GM20000 (cell line): ENCODE data around the gene WDR7.

Source experiments
- DNase-seq: peaks from one replicate; pipeline ENCODE4 v3.0.0; 2012; ENCODE audit warnings: low spot score
- CTCF ChIP-seq: IDR thresholded peaks from 2 replicates; pipeline ENCODE4 v1.5.1; 2012; ENCODE audit warnings: mild to moderate bottlenecking, control low read depth; ENCODE audit errors: extremely low read depth, missing control alignments

WDR7 gene

GRCh38 chr18:56959120-56959519 is 308.0 kb downstream of the WDR7 start:
- TF ChIP-seq CTCF, result no peak
- DNase-seq, result no peak

GRCh38 chr18:56962322-56962721 is 311.2 kb downstream of the WDR7 start:
- no peak for TF ChIP-seq CTCF
- no peak for DNase-seq

GRCh38 chr18:56967035-56967434 is 315.9 kb downstream of the WDR7 start:
- DNase-seq, result no peak

GRCh38 chr18:56973487-56973886 is 322.3 kb downstream of the WDR7 start:
- DNase-seq, result no peak

More at GRCh38 chr18:56967035-56967434, 315.9 kb downstream of the WDR7 start:
- no peak for TF ChIP-seq CTCF

GRCh38 chr18:56974141-56974540 is 323.0 kb downstream of the WDR7 start:
- TF ChIP-seq CTCF, result no peak
- no peak for DNase-seq

More at GRCh38 chr18:56973487-56973886, 322.3 kb downstream of the WDR7 start:
- no peak for TF ChIP-seq CTCF

- DNase-seq, result no peak
- no peak for TF ChIP-seq CTCF
Observed at GRCh38 chr18:56975276-56975675, 324.1 kb downstream of the WDR7 start.

GRCh38 chr18:56977309-56977708 is 326.1 kb downstream of the WDR7 start:
- DNase-seq, result no peak
- no peak for TF ChIP-seq CTCF
